Measurements from ENCODE around the gene PGR. TPM values are rescaled to one million over a fixed set of nuclear protein-coding genes. Genes with fewer than 3 reads are reported as not detected.

The PGR gene
- total and polyA plus RNA-seq, 2 of the 8 experiments (the other 6 are each of a cell fraction or from before 2014, with no cell fraction given): 0.03 to 0.35 TPM

DNA sequence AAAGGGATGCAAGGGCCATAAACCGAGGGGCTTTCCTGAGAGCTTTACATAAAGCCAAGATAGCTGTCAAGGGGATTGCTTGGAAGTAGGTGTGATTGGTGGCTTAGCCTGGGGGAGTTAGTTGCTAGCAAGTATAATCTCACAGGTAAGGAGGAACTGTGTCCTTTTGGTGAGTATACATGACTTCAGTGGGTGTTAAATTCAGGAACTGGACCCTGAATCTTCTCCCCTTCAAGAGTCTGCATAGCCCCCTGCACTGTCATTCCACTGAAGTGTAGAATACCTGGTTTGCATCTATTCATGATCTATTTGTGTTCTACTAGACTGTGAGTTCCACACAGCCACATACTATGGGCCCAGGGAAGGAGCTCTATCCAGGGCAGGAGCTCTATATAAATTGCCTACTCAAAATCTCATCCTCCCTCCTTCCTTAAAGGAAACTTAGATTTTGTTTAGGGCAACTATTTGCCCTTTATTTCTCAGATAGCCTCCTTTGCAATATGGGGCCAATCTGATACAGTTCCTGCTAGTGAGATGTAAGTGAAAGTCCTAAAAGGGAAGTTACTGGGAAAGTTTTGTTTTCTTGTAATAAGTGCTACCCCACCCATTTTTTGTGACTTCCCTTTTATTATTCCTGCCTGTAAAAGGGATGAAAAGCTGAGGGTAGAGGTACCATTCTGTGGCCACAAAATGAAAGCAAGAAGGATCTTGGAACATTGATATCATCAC lies 120.5 kb downstream of the PGR start (continued):
- TF ChIP-seq GABPA (IDR thresholded peaks at IDR 0.05; ENCODE audit: borderline replicate concordance, insufficient read depth, low read length) (no peak), CREB1 (IDR thresholded peaks at IDR 0.05) (no peak), KDM5A (IDR thresholded peaks at IDR 0.05; ENCODE audit: low read length) (no peak), SIRT6 (IDR thresholded peaks at IDR 0.05; ENCODE audit: low read length) (no peak), TAF7 (optimal IDR thresholded peaks at IDR 0.05; ENCODE audit: borderline replicate concordance, low read depth, low read length) (no peak), NANOG (IDR thresholded peaks at IDR 0.05; ENCODE audit: insufficient read depth, low read depth, low read length, poor library complexity, severe bottlenecking) (no peak), SRF (IDR thresholded peaks at IDR 0.05; ENCODE audit: low read depth, low read length) (no peak), ASH2L (IDR thresholded peaks at IDR 0.05; ENCODE audit: low read length) (no peak), POU5F1 (IDR thresholded peaks at IDR 0.05; ENCODE audit: low read depth, low read length) (no peak)
- TF ChIP-seq, protein P1, sequence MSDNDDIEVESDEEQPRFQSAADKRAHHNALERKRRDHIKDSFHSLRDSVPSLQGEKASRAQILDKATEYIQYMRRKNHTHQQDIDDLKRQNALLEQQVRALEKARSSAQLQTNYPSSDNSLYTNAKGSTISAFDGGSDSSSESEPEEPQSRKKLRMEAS (IDR thresholded peaks at IDR 0.05): no peak
